HTR-8/SVneo (cell line): ENCODE results near the gene LEF1.
A peak's percentile ranks its signal among the peaks of the same experiment; 100 is the strongest.
"Not testable (repeated sequence)": the region's sequence is repeated elsewhere in the genome, so short reads cannot be mapped to it uniquely, and the experiment has no call there.

Source experiments
- DNase-seq: peaks from one replicate; pipeline ENCODE4 v3.0.0; 2011; ENCODE audit warnings: low spot score, mixed read lengths; ENCODE audit not compliant: insufficient read length
- FAIRE-seq: peaks from 2 replicates; lab custom pipeline; 2011; peaks lifted over from hg19 to GRCh38; lab: Jason Lieb, UNC

Gene LEF1

GRCh38 chr4:108045687-108046024 is 123.1 kb downstream of the LEF1 start:
- no peak for FAIRE-seq
- no peak for DNase-seq

- no peak for DNase-seq
- FAIRE-seq, result no peak
Observed at GRCh38 chr4:108044951-108045686, 123.6 kb downstream of the LEF1 start.

DNA sequence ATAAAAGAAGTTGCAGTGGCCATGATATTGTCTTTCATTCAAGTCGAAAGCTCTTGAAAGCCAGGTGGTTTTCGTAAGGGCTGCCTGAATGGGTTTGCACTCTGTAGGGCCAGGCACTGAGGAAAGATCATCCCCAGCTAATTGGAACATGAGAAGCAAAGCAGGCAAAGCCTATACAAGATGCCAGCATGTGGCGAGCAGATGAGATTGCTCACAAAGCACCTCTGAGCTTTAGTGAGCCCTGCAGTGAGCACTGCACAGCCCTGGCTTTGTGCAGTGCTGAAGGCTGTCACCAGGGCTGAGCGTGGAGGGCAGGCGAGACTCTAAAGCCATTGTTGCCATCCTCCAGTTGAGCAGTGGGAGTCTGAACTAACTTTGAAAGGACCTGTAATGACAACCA is 125.2 kb downstream of the LEF1 start:
- DNase-seq, result no peak
- FAIRE-seq, result no peak

DNA sequence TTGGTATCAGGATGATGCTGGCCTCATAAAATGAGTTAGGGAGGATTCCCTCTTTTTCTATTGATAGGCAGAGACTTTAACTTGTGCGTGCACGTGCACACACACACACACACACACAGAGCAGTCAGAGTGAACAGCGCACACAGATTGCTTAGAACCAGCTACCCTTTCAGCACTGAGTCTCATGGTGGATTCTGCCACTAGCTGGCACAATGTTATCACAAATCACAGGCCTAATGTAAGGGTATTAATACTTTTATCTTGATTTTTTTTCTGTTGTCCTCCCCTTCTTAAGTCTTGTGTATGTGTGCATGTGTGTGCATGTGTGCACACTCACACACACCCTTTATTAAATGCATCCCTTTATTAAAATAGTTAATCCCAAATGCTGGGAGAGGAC is 125.8 kb downstream of the LEF1 start:
- no peak for FAIRE-seq
- DNase-seq, result no peak

GRCh38 chr4:108037884-108038283 is 130.8 kb downstream of the LEF1 start:
- no peak for DNase-seq
- FAIRE-seq, result no peak

GRCh38 chr4:108036213-108036612 is 132.5 kb downstream of the LEF1 start:
- no peak for FAIRE-seq
- no peak for DNase-seq

GRCh38 chr4:108035691-108036090 is 133.0 kb downstream of the LEF1 start:
- FAIRE-seq (no peak), DNase-seq (no peak)

DNA sequence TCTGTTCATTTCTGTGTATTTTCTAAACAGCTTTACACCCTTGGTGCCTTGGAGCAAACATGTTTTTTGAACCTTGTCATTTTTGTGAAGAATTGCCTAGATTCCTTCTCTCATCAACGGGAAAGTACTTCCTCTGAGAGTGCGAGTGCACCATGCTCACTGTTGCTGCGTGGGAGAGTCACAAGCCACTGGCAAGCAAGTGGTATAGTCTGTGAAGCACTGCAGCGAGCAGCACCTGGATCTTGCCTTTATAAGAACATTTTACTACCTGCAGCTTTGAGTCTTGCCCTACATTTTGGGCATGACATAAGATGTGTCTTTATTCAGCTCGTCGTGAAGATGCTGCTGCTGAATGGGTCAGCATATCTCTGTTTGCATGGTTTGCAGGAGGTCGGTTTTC is 134.2 kb downstream of the LEF1 start:
- DNase-seq (no peak), FAIRE-seq (no peak)

DNA sequence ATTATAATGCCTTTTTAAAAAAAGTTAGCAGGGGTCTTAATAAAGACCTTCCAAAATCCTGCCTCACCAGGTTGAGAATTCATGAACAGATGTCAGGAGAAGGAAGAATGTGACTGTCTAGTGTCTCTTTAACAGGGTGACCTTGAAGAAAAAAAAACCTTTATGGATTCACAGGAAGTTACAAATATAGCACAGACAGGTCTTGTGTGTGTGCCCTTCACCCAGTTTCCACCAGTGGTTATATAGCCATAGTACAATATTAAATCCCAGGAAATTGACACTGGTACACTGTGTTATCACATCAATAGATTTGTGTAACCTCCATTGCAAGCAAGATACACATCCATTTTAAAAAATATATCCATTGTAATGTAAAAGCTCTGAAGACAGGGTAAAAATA is 135.4 kb downstream of the LEF1 start:
- FAIRE-seq (no peak), DNase-seq (no peak)

- FAIRE-seq (no peak), DNase-seq (no peak)
Observed at GRCh38 chr4:108031427-108032083, 137.2 kb downstream of the LEF1 start.

- peak; percentile 5 for DNase-seq
- no peak for FAIRE-seq
Observed at GRCh38 chr4:108030332-108030731, 138.4 kb downstream of the LEF1 start.

DNA sequence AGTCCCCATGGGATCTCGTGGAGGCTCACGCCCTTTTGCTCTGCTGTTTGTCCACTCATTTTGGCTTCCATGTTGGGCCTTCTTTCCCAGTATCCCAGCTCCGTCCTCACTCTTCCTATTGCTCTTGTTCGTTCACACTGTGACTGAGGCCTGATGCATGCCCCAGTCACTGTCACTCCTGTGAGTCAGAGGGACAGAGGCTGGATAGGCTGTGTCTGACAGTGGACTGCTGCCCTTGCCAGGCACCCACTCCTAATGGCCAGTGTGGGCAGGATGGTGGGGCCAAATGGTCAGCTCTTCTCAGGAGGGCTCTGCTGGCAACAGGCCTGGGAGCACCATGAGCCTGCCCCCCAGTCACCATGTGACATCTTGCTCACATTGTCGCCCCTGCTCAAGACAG is 139.0 kb downstream of the LEF1 start:
- FAIRE-seq, result no peak
- DNase-seq, result no peak

DNA sequence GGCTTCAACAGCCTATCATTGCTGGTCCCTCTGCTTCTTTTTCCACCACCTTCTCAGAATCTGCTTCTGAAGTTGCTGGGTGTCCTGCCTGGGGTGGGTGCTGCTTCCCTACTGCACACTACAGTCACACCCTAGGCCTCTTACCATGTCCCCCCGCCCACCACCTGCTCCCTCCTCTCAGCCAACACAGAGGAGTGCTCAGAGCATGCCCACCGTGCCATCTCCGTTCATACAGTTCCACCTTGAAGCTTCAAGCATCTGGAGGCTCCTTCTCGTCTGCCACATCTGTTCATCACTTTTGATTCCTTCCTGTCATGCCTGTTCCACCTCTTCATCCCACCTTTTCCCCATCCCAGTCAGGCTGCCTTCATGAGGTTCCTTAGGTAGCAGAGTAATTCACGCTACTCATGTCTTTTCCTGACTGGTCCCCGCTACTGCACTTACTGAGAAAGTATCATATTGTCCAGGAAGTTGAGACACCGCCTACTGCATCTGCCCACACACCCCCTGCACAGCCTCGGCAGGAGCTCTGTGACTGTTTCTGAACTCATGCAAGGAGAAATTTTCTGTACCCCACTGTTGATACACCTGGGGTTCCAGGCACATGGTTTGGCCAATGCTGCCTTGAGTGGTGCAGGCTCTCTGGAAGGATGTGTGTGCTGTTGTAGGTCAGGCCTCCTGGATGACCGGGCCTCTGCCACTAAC is 139.6 kb downstream of the LEF1 start:
- DNase-seq (no peak), FAIRE-seq (no peak)

- FAIRE-seq (no peak), DNase-seq (no peak)
Observed at GRCh38 chr4:108024878-108025165, 143.9 kb downstream of the LEF1 start.

- no peak for FAIRE-seq
Observed at GRCh38 chr4:108024085-108024877, 144.5 kb downstream of the LEF1 start.

GRCh38 chr4:108018884-108019187 is 149.9 kb downstream of the LEF1 start:
- FAIRE-seq, result no peak
- DNase-seq, result no peak

More at GRCh38 chr4:108024085-108024877, 144.5 kb downstream of the LEF1 start:
- DNase-seq, result no peak

GRCh38 chr4:108018040-108018883 is 150.5 kb downstream of the LEF1 start:
- peak; percentile 41 for DNase-seq
- no peak for FAIRE-seq

DNA sequence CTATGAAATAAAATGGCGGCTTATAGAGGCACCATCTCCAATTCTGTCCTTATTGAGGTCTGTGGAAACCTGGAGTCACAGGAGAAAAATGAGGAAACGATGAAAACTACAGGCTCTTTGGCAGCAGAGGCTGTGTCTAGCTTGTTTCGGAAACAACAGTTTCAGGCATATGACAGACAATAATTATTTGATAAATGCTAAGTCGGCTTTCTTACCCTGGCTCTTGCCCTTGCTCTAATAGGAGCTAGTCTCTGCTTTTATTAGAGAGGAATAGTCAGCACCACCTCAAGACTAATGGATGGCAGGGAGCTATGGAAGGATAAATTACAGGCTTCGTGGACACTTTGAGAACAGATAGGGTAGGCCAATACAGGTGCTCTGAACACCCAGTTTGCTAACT is 154.8 kb downstream of the LEF1 start:
- no peak for FAIRE-seq
- no peak for DNase-seq

DNA sequence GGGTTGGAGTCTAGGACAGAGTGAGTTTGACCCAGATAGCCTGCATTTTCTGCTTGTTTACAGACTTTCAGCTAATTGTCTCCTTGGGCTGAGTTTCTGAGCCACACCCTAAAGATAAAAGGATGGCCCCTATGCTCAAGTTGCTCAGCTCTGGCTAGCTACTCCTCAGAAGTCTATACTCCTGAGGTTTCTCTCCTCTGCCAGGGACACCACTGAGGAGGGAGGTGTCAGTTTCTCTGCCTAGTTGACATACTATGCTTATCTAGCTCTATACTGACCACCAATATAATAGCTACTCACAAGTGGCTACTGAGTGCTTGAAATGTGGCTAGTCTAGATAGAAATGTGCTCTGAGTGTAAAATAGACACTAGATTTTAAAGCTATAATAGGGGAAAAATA is 155.4 kb downstream of the LEF1 start:
- no peak for FAIRE-seq
- no peak for DNase-seq

GRCh38 chr4:108012382-108012781 is 156.3 kb downstream of the LEF1 start:
- FAIRE-seq, DNase-seq: not testable (repeated sequence)
